HCT116 (cell line): ENCODE measurements around the gene GRIA4. TPM values are rescaled to one million over a fixed set of nuclear protein-coding genes. Genes with fewer than 3 reads are reported as not detected.

Experiments used
- ATAC-seq: fragments of 200-7000 bp; cut with Tn5 transposase; 2 replicates; pipeline ENCODE4 v1.9.1; 2020; ENCODE audit warnings: mild to moderate bottlenecking, moderate library complexity
- BruUV-seq: library from RNA; stranded (reverse); fragments of 400-500 nt; replicated peaks from 2 replicates; lab custom pipeline; 2021; lab: Mats Ljungman, UMichigan
- CTCF ChIA-PET: fragments of 300-600 bp; sonication (Branson Sonifier 250); formaldehyde crosslinking; loops from one replicate; lab custom pipeline; 2021; ENCODE audit warnings: antibody characterized with exemption; lab: Charles Lee
- POLR2A ChIA-PET: fragments of 300-600, 350-600 bp; sonication (Branson Sonifier 250); formaldehyde crosslinking; loops from one replicate; lab custom pipeline; 2021; ENCODE audit warnings: antibody characterized with exemption; lab: Charles Lee
- RAD21 ChIA-PET, 2 experiments: fragments of 300-600 bp; sonication (Branson Sonifier 250); formaldehyde crosslinking; loops; one replicate each; lab custom pipeline; 2023; ENCODE audit warnings: low total read pairs in 2 of 2; ENCODE audit not compliant: uncharacterized antibody in 2 of 2, unreplicated experiment in 2 of 2, low non-redundant PET in 1 of 2; lab: Charles Lee
- DNase-seq: peaks from one replicate; pipeline ENCODE4 v3.0.0-alpha.2; 2010; ENCODE audit warnings: low read depth, low spot score
- H2AFZ ChIP-seq: fragments of 200-600 bp; shearing (Covaris generic), sonication (generic); 2 replicates; pipeline ENCODE4 v1.6.1; 2017; ENCODE audit warnings: low read depth, mixed run types, mixed read lengths, antibody characterized with exemption, low read length; ENCODE audit not compliant: poor library complexity, severe bottlenecking
- H3K27ac ChIP-seq: 2 replicates; pipeline ENCODE4 v1.5.1; 2012; ENCODE audit warnings: low read depth, low read length
- H3K27me3 ChIP-seq: fragments of 200-600 bp; sonication (generic); 2 replicates; pipeline ENCODE4 v1.6.1; 2016; ENCODE audit warnings: mixed run types, low read length, mixed read lengths; ENCODE audit not compliant: insufficient read depth
- H3K36me3 ChIP-seq, 2 experiments: fragments of 200-500 bp in 1 of 2; fragments of 200-600 bp in 1 of 2; sonication (Bioruptor generic) in 1 of 2; sonication (generic) in 1 of 2; 2 replicates each; pipeline versions ENCODE4 v1.5.1 to v1.6.1; 2014 to 2016; ENCODE audit warnings: low read length in 2 of 2, inconsistent platforms in 1 of 2, mixed read lengths in 1 of 2, mixed run types in 1 of 2; ENCODE audit not compliant: insufficient read depth in 2 of 2, control insufficient read depth in 1 of 2
- H3K4me1 ChIP-seq, 2 experiments: fragments of 200-600 bp in 1 of 2; sonication (generic) in 1 of 2; 2 replicates each; pipeline versions ENCODE4 v1.5.1 to v1.6.1; 2012 to 2017; ENCODE audit warnings: low read length in 2 of 2, inconsistent platforms in 1 of 2, mild to moderate bottlenecking in 1 of 2, mixed read lengths in 1 of 2, mixed run types in 1 of 2, moderate library complexity in 1 of 2; ENCODE audit not compliant: insufficient read depth in 2 of 2, control insufficient read depth in 1 of 2
- H3K4me2 ChIP-seq: fragments of 200-600 bp; sonication (generic); 2 replicates; pipeline ENCODE4 v1.6.1; 2017; ENCODE audit warnings: mixed run types, low read length, mixed read lengths
- H3K4me3 ChIP-seq, 2 experiments: fragments of 200-600 bp in 1 of 2; sonication (generic) in 1 of 2; replicated peaks in 1 of 2; 2 replicates each; pipeline ENCODE4 v1.5.1; 2011 to 2016; ENCODE audit warnings: low read length in 2 of 2, control low read depth in 1 of 2, low read depth in 1 of 2, mild to moderate bottlenecking in 1 of 2, mixed read lengths in 1 of 2, mixed run types in 1 of 2
- H3K79me2 ChIP-seq: fragments of 200-600 bp; sonication (generic); 2 replicates; pipeline ENCODE4 v1.6.1; 2017; ENCODE audit warnings: mild to moderate bottlenecking, mixed run types, low read length, moderate library complexity, mixed read lengths; ENCODE audit not compliant: insufficient read depth
- H3K9ac ChIP-seq: fragments of 200-600 bp; sonication (generic); 2 replicates; pipeline ENCODE4 v1.6.1; 2016; ENCODE audit warnings: low read length, mixed read lengths
- H3K9me2 ChIP-seq: fragments of 200-600 bp; sonication (generic), shearing (Covaris generic); 2 replicates; pipeline ENCODE4 v1.6.1; 2017; ENCODE audit warnings: mixed run types, mild to moderate bottlenecking, moderate library complexity; ENCODE audit not compliant: insufficient read depth
- H3K9me3 ChIP-seq, 2 experiments: fragments of 200-500 bp in 1 of 2; fragments of 200-600 bp in 1 of 2; sonication (Bioruptor generic) in 1 of 2; sonication (generic) in 1 of 2; 2 replicates each; pipeline ENCODE4 v1.6.1; 2014 to 2017; ENCODE audit warnings: low read length in 2 of 2, mixed read lengths in 2 of 2, inconsistent platforms in 1 of 2, low read depth in 1 of 2, mild to moderate bottlenecking in 1 of 2, mixed run types in 1 of 2, moderate library complexity in 1 of 2; ENCODE audit not compliant: control insufficient read depth in 1 of 2, insufficient read depth in 1 of 2
- H4K20me1 ChIP-seq: fragments of 200-600 bp; sonication (generic), shearing (Covaris generic); 2 replicates; pipeline ENCODE4 v1.6.1; 2017; ENCODE audit warnings: mixed run types, mild to moderate bottlenecking, moderate library complexity; ENCODE audit not compliant: insufficient read depth
- ATF3 ChIP-seq: IDR thresholded peaks from 2 replicates; pipeline ENCODE4 v1.6.1; 2012
- CBX3 ChIP-seq: IDR thresholded peaks from 2 replicates; pipeline ENCODE4 v1.6.1; 2012; ENCODE audit warnings: low read depth
- CTCF ChIP-seq, 3 experiments: fragments of 200-600 bp in 1 of 3; sonication (generic) in 1 of 3; IDR thresholded peaks in 2 of 3; conservative IDR thresholded peaks in 1 of 3; 2 replicates each; pipeline ENCODE4 v1.5.1; 2012 to 2017; ENCODE audit warnings: low read depth in 2 of 3, low read length in 2 of 3, antibody characterized with exemption in 1 of 3, borderline replicate concordance in 1 of 3, control low read depth in 1 of 3, mild to moderate bottlenecking in 1 of 3, mixed read lengths in 1 of 3, mixed run types in 1 of 3, moderate library complexity in 1 of 3; ENCODE audit not compliant: insufficient read depth in 1 of 3
- EZH2 ChIP-seq: fragments of 200-600 bp; sonication (generic); IDR thresholded peaks from 2 replicates; pipeline ENCODE4 v1.6.1; 2017; ENCODE audit warnings: antibody characterized with exemption, mixed run types
- EZH2phosphoT487 ChIP-seq: fragments of 200-600 bp; IDR thresholded peaks from 2 replicates; pipeline ENCODE4 v1.6.1; 2018; ENCODE audit warnings: antibody characterized with exemption, borderline replicate concordance
- POLR2A ChIP-seq: IDR thresholded peaks from 2 replicates; pipeline ENCODE4 v1.7.0; 2011; ENCODE audit warnings: borderline replicate concordance; ENCODE audit not compliant: insufficient read depth, insufficient read length; ENCODE audit errors: extremely low read depth
- POLR2AphosphoS5 ChIP-seq: IDR thresholded peaks from 2 replicates; pipeline ENCODE4 v1.6.1; 2011; ENCODE audit warnings: mild to moderate bottlenecking, low read depth, low read length, moderate library complexity
- RAD21 ChIP-seq: IDR thresholded peaks from 2 replicates; pipeline ENCODE4 v1.6.1; 2012; ENCODE audit warnings: low read depth, mild to moderate bottlenecking
- REST ChIP-seq: IDR thresholded peaks from 2 replicates; pipeline ENCODE4 v1.6.1; 2012; ENCODE audit warnings: low read depth
- SIN3A ChIP-seq: IDR thresholded peaks from 2 replicates; pipeline ENCODE4 v1.6.1; 2012; ENCODE audit warnings: low read depth
- TCF7L2 ChIP-seq: IDR thresholded peaks from 2 replicates; pipeline ENCODE4 v1.7.0; 2011; ENCODE audit warnings: borderline replicate concordance, inconsistent platforms; ENCODE audit not compliant: insufficient read depth, insufficient read length; ENCODE audit errors: extremely low read depth
- YY1 ChIP-seq: IDR thresholded peaks from 2 replicates; pipeline ENCODE4 v1.6.1; 2011; ENCODE audit warnings: low read length, low read depth, moderate library complexity, mild to moderate bottlenecking; ENCODE audit not compliant: insufficient replicate concordance; ENCODE audit errors: extremely low read depth
- ZFX ChIP-seq: fragments of 450-650 bp; IDR thresholded peaks from 2 replicates; pipeline ENCODE4 v1.6.1; 2017
- intact Hi-C: fragments of 100-400 bp; cut with micrococcal nuclease; formaldehyde crosslinking; loops from 2 replicates; pipeline ENCODE4 v1.10.0; 2022
- total RNA-seq: library from RNA; stranded (reverse); gene quantifications from one replicate; pipeline ENCODE4 v1.2.1, GENCODE V29; 2021; ENCODE audit not compliant: unreplicated experiment

The GRIA4 gene
- total RNA-seq, 1 experiment from 2014 or later, result not detected

- BruUV-seq, result no TSS peak
- TF ChIP-seq ATF3 (no peak), TCF7L2 (no peak), CTCF (IDR thresholded peaks at IDR 0.05 in 2 of 3, conservative IDR thresholded peaks at IDR 0.05 in 1 of 3; ENCODE audit: borderline replicate concordance in 1 of 3, insufficient read depth in 1 of 3, low read depth in 2 of 3, low read length in 2 of 3) (no peak), ZFX (no peak), POLR2A (no peak), EZH2phosphoT487 (no peak), POLR2AphosphoS5 (no peak), CBX3 (no peak)
- no peak for ATAC-seq
Observed at GRCh38 chr11:105598371-105598770, 11.5 kb upstream of the GRIA4 start.

GRCh38 chr11:105603156-105603555 lies 6.7 kb upstream of the GRIA4 start:
- Histone ChIP-seq H3K27me3 (no peaks in the 10 kb centered on the region), H3K9me2 (no peaks in the 10 kb centered on the region), H3K9me3 (no peaks in the 10 kb centered on the region), H4K20me1 (no peaks in the 10 kb centered on the region), H3K4me2 (no peak overlapping the region), H3K79me2 (no peaks in the 10 kb centered on the region), H3K4me3 (no peak overlapping the region), H3K36me3 (no peaks in the 10 kb centered on the region), H2AFZ (no peak overlapping the region), H3K27ac (no peak overlapping the region), H3K9ac (no peak overlapping the region), H3K4me1 (no peaks in the 10 kb centered on the region)
- TF ChIP-seq SIN3A (no peak), EZH2 (no peak), TCF7L2 (no peak), POLR2AphosphoS5 (no peak), CBX3 (no peak), REST (no peak), RAD21 (no peak), YY1 (no peak), POLR2A (no peak)
- CTCF ChIA-PET, result no interaction called here
- POLR2A ChIA-PET, result no interaction called here
- RAD21 ChIA-PET, result no interaction called here
- no TSS peak for BruUV-seq
- ATAC-seq (no peak), DNase-seq (no peak)
- intact Hi-C loops, result no loop called here

More at GRCh38 chr11:105598371-105598770, 11.5 kb upstream of the GRIA4 start:
- H3K9ac ChIP-seq, result no peak overlapping the region
- no peaks in the 10 kb centered on the region for H3K9me2 ChIP-seq
- intact Hi-C loops, result no loop called here
- no peaks in the 10 kb centered on the region for H3K4me1 ChIP-seq
- H3K27ac ChIP-seq, result no peak overlapping the region
- H3K79me2 ChIP-seq, result no peaks in the 10 kb centered on the region
- H3K27me3 ChIP-seq, result no peaks in the 10 kb centered on the region
- H2AFZ ChIP-seq, result no peak overlapping the region
- no peaks in the 10 kb centered on the region for H3K36me3 ChIP-seq
- ChIA-PET POLR2A (no interaction called here), CTCF (no interaction called here), RAD21 (no interaction called here)
- H3K4me2 ChIP-seq, result no peak overlapping the region
- no peak overlapping the region for H3K4me3 ChIP-seq
- no peaks in the 10 kb centered on the region for H4K20me1 ChIP-seq
- no peaks in the 10 kb centered on the region for H3K9me3 ChIP-seq
- no peak for DNase-seq
